HepG2 (cell line): Measurements from ENCODE around the gene ATP8B2. TPM values are rescaled to one million over a fixed set of nuclear protein-coding genes. Genes with fewer than 3 reads are reported as not detected.

ENCODE experiments used
- GABPB1 ChIP-seq: IDR thresholded peaks from 2 replicates; pipeline ENCODE4 v1.6.1; 2016; ENCODE audit warnings: mild to moderate bottlenecking, missing genetic modification reagents, moderate library complexity, missing compliant biosample characterization
- HNF4G ChIP-seq, 2 experiments: sonication (generic) in 1 of 2; formaldehyde crosslinking in 1 of 2; IDR thresholded peaks; 2 replicates each; pipeline versions ENCODE4 v1.4.0 to v1.6.1; 2011 to 2020; ENCODE audit warnings: borderline replicate concordance in 2 of 2, low read depth in 2 of 2, mild to moderate bottlenecking in 2 of 2, low read length in 1 of 2, missing genetic modification reagents in 1 of 2, moderate library complexity in 1 of 2
- JDP2 ChIP-seq: sonication (generic); formaldehyde crosslinking; IDR thresholded peaks from 2 replicates; pipeline ENCODE4 v1.8.1; 2022; ENCODE audit warnings: missing genetic modification reagents, borderline replicate concordance
- MIER2 ChIP-seq: IDR thresholded peaks from 2 replicates; pipeline ENCODE4 v1.6.1; 2016; ENCODE audit warnings: missing biosample characterization, missing genetic modification reagents
- POGZ ChIP-seq: sonication (generic); formaldehyde crosslinking; IDR thresholded peaks from 2 replicates; pipeline ENCODE4 v1.4.0; 2020; ENCODE audit warnings: mild to moderate bottlenecking, missing genetic modification reagents
- REL ChIP-seq: sonication (generic); formaldehyde crosslinking; conservative IDR thresholded peaks from 2 replicates; pipeline ENCODE4 v1.8.0; 2022; ENCODE audit warnings: mild to moderate bottlenecking, missing genetic modification reagents, moderate library complexity
- RXRB ChIP-seq: IDR thresholded peaks from 2 replicates; pipeline ENCODE4 v1.6.1; 2016; ENCODE audit warnings: borderline replicate concordance, missing genetic modification reagents, missing compliant biosample characterization
- SIN3B ChIP-seq: fragments of 150-350 bp; IDR thresholded peaks from 2 replicates; pipeline ENCODE4 v1.6.1; 2014; ENCODE audit warnings: low read length
- TOPORS ChIP-seq: sonication (generic); formaldehyde crosslinking; IDR thresholded peaks from 2 replicates; pipeline ENCODE4 v1.8.0; 2023; ENCODE audit warnings: mild to moderate bottlenecking, missing genetic modification reagents
- ZNF619 ChIP-seq: sonication (generic); formaldehyde crosslinking; IDR thresholded peaks from 2 replicates; pipeline ENCODE4 v1.4.0; 2020; ENCODE audit warnings: mild to moderate bottlenecking, missing genetic modification reagents
- ZNF766 ChIP-seq: sonication (generic); formaldehyde crosslinking; IDR thresholded peaks from 2 replicates; pipeline ENCODE4 v1.5.0; 2020; ENCODE audit warnings: missing genetic modification reagents, borderline replicate concordance
- polyA plus RNA-seq, 8 experiments: library from polyadenylated mRNA; depleted of rRNA in 3 of 8; stranded (reverse) in 7 of 8; unstranded in 1 of 8; fragments of >200 nt; fragmentation: Illumina TruSeq in 4 of 8; extraction: Trizol in 4 of 8; gene quantifications; 2 replicates each; pipeline versions ENCODE4 v1.2.1 to v1.2.3, GENCODE V29; 2011 to 2016; ENCODE audit warnings: low read depth in 4 of 8, missing spikeins in 1 of 8, mixed read lengths in 1 of 8; ENCODE audit not compliant: insufficient read depth in 1 of 8
- total RNA-seq, 5 experiments: library from RNA; depleted of rRNA; stranded (reverse); fragments of >200 nt; fragmentation: Illumina TruSeq; extraction: Trizol; gene quantifications; 2 replicates each; pipeline ENCODE4 v1.2.3, GENCODE V29; 2016; ENCODE audit warnings: low read depth in 1 of 5
- TF ChIP-seq, protein P1 (sequence below), 2 experiments: fragments of 450-650 bp in 1 of 2; sonication (generic) in 1 of 2; formaldehyde crosslinking in 1 of 2; IDR thresholded peaks; 2 replicates each; pipeline versions ENCODE4 v1.6.1 to v1.8.0; 2016 to 2022; ENCODE audit warnings: antibody characterized with exemption in 1 of 2, mild to moderate bottlenecking in 1 of 2, missing genetic modification reagents in 1 of 2
- TF ChIP-seq, protein P2 (sequence below): sonication (generic); formaldehyde crosslinking; IDR thresholded peaks from 2 replicates; pipeline ENCODE4 v1.5.1; 2020; ENCODE audit warnings: missing genetic modification reagents, mild to moderate bottlenecking, borderline replicate concordance
- TF ChIP-seq, protein P3 (sequence below): IDR thresholded peaks from 2 replicates; pipeline ENCODE4 v1.6.1; 2016; ENCODE audit warnings: control low read depth

Gene ATP8B2
- total and polyA plus RNA-seq, 2 of the 13 experiments (the other 11 are each of a cell fraction or from before 2014, with no cell fraction given), result 20.4 to 39.3 TPM

DNA sequence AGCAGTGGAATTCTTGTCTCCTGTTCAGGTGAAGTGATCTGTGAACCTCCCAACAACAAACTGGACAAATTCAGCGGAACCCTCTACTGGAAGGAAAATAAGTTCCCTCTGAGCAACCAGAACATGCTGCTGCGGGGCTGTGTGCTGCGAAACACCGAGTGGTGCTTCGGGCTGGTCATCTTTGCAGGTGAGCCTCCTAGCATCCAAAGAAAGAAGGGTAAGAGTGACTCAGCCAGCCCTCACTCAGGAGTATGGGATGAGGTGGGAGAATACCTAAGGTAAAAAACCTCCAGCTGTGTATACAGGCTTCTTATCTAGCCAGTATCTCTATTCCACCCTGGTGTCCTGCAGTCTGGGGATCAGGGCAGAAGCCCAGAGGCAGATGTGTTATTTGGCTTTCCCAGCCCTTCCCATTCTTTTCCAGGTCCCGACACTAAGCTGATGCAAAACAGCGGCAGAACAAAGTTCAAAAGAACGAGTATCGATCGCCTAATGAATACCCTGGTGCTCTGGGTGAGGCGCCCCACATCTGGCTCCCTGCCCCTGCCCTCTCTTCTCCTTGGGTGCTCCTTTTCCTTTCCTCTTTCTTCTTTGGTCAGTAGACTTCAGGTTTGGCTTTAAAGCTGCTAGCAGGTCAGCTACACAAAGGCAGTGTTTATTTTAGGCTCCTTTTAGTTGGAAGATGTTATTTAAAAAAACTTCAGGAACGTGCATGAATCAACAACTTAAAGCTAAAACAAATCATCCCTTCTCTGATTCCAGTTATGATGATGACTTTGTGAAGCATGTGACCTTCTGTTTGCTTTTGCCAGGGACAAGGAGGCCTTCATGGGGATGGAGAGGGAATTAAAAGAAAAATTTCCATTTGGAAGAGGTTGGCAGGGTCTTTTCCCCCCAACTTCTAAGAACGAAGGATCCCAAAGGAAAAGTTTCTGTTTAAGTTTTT, 9.0 kb downstream of the ATP8B2 start (continued):
- TF ChIP-seq, protein P1, sequence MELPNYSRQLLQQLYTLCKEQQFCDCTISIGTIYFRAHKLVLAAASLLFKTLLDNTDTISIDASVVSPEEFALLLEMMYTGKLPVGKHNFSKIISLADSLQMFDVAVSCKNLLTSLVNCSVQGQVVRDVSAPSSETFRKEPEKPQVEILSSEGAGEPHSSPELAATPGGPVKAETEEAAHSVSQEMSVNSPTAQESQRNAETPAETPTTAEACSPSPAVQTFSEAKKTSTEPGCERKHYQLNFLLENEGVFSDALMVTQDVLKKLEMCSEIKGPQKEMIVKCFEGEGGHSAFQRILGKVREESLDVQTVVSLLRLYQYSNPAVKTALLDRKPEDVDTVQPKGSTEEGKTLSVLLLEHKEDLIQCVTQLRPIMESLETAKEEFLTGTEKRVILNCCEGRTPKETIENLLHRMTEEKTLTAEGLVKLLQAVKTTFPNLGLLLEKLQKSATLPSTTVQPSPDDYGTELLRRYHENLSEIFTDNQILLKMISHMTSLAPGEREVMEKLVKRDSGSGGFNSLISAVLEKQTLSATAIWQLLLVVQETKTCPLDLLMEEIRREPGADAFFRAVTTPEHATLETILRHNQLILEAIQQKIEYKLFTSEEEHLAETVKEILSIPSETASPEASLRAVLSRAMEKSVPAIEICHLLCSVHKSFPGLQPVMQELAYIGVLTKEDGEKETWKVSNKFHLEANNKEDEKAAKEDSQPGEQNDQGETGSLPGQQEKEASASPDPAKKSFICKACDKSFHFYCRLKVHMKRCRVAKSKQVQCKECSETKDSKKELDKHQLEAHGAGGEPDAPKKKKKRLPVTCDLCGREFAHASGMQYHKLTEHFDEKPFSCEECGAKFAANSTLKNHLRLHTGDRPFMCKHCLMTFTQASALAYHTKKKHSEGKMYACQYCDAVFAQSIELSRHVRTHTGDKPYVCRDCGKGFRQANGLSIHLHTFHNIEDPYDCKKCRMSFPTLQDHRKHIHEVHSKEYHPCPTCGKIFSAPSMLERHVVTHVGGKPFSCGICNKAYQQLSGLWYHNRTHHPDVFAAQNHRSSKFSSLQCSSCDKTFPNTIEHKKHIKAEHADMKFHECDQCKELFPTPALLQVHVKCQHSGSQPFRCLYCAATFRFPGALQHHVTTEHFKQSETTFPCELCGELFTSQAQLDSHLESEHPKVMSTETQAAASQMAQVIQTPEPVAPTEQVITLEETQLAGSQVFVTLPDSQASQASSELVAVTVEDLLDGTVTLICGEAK (IDR thresholded peaks at IDR 0.05), result no peak
- TF ChIP-seq, protein P1 (CRISPR knock-in tag; IDR thresholded peaks at IDR 0.05), result no peak; the same call in 1 of the 2 replicates
- no peak; the same call in 1 of the 2 replicates for TF ChIP-seq TOPORS (CRISPR knock-in tag)
- TF ChIP-seq, protein P2, sequence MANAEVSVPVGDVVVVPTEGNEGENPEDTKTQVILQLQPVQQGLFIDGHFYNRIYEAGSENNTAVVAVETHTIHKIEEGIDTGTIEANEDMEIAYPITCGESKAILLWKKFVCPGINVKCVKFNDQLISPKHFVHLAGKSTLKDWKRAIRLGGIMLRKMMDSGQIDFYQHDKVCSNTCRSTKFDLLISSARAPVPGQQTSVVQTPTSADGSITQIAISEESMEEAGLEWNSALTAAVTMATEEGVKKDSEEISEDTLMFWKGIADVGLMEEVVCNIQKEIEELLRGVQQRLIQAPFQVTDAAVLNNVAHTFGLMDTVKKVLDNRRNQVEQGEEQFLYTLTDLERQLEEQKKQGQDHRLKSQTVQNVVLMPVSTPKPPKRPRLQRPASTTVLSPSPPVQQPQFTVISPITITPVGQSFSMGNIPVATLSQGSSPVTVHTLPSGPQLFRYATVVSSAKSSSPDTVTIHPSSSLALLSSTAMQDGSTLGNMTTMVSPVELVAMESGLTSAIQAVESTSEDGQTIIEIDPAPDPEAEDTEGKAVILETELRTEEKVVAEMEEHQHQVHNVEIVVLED, result no peak
- no peak for TF ChIP-seq GABPB1
- no peak; the same call in 1 of the 2 replicates for TF ChIP-seq ZNF619
- no peak for TF ChIP-seq SIN3B
- TF ChIP-seq, protein P3, sequence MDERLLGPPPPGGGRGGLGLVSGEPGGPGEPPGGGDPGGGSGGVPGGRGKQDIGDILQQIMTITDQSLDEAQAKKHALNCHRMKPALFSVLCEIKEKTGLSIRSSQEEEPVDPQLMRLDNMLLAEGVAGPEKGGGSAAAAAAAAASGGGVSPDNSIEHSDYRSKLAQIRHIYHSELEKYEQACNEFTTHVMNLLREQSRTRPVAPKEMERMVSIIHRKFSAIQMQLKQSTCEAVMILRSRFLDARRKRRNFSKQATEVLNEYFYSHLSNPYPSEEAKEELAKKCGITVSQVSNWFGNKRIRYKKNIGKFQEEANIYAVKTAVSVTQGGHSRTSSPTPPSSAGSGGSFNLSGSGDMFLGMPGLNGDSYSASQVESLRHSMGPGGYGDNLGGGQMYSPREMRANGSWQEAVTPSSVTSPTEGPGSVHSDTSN (CRISPR knock-in tag), result no peak
- TF ChIP-seq RXRB (CRISPR knock-in tag), result peak; percentile 69
- TF ChIP-seq HNF4G (IDR thresholded peaks at IDR 0.05; ENCODE audit: borderline replicate concordance, low read depth, low read length), result peak; percentile 81
- peak; percentile 71; the same call in 1 of the 2 replicates for TF ChIP-seq HNF4G (CRISPR knock-in tag; IDR thresholded peaks at IDR 0.05; ENCODE audit: borderline replicate concordance, low read depth)
- no peak for TF ChIP-seq REL (CRISPR knock-in tag)
- TF ChIP-seq JDP2 (CRISPR knock-in tag), result no peak
- no peak for TF ChIP-seq POGZ (CRISPR knock-in tag)
- TF ChIP-seq MIER2 (CRISPR knock-in tag), result no peak
- TF ChIP-seq ZNF766 (CRISPR knock-in tag), result no peak
